Natural killer cell (primary cell): ENCODE data around the gene LEAP2. TPM values are rescaled to one million over a fixed set of nuclear protein-coding genes. Genes with fewer than 3 reads are reported as not detected.

ENCODE experiments used
- ATAC-seq, 3 donors: fragments of 150-1000 bp in 2 of 3; fragments of 200-7000 bp in 1 of 3; cut with Tn5 transposase; 1 replicate in 1 of 3; 2 replicates in 2 of 3; pipeline ENCODE4 v1.10.0; 2021; ENCODE audit warnings: mild to moderate bottlenecking in 2 of 3, moderate library complexity in 2 of 3
- DNase-seq, 2 donors: peaks; one replicate each; pipeline versions ENCODE4 v3.0.0 to v3.0.0-alpha.2; 2013 to 2021; ENCODE audit warnings: mixed read lengths in 1 of 2
- H3K27ac ChIP-seq: one replicate; pipeline ENCODE4 v1.5.1; 2013; ENCODE audit warnings: mild to moderate bottlenecking, low read length
- H3K27me3 ChIP-seq: one replicate; pipeline ENCODE4 v1.6.1; 2013; ENCODE audit warnings: low read length; ENCODE audit not compliant: control insufficient read depth, insufficient read depth
- H3K36me3 ChIP-seq: one replicate; pipeline ENCODE4 v1.6.1; 2013; ENCODE audit warnings: low read length; ENCODE audit not compliant: control insufficient read depth, insufficient read depth
- H3K4me1 ChIP-seq: one replicate; pipeline ENCODE4 v1.6.1; 2013; ENCODE audit warnings: low read length; ENCODE audit not compliant: control insufficient read depth, insufficient read depth
- H3K4me3 ChIP-seq: one replicate; pipeline ENCODE4 v1.5.1; 2013; ENCODE audit warnings: low read length
- H3K9me3 ChIP-seq: one replicate; pipeline ENCODE4 v1.6.1; 2013; ENCODE audit warnings: low read length; ENCODE audit not compliant: control insufficient read depth, insufficient read depth
- H3K27ac Mint-ChIP-seq, 2 donors: one replicate each; pipeline ENCODE4 v1.8.0; 2022; ENCODE audit warnings: mild to moderate bottlenecking in 2 of 2, mixed read lengths in 2 of 2, moderate library complexity in 1 of 2
- H3K27me3 Mint-ChIP-seq, 2 donors: one replicate each; pipeline ENCODE4 v1.8.0; 2022; ENCODE audit warnings: low read depth in 2 of 2, mixed read lengths in 2 of 2
- H3K36me3 Mint-ChIP-seq: one replicate; pipeline ENCODE4 v1.8.0; 2022; ENCODE audit warnings: mixed read lengths
- H3K4me1 Mint-ChIP-seq, 2 donors: one replicate each; pipeline ENCODE4 v1.8.0; 2022; ENCODE audit warnings: mixed read lengths in 2 of 2
- H3K4me3 Mint-ChIP-seq: one replicate; pipeline ENCODE4 v1.8.0; 2022; ENCODE audit warnings: mild to moderate bottlenecking, moderate library complexity, mixed read lengths
- H3K9me3 Mint-ChIP-seq, 2 donors: one replicate each; pipeline ENCODE4 v1.8.0; 2022; ENCODE audit warnings: mixed read lengths in 2 of 2
- CTCF ChIP-seq: fragments of 200-600 bp; IDR thresholded peaks from one replicate; pipeline ENCODE4 v1.8.0; 2022; ENCODE audit warnings: antibody characterized with exemption
- WGBS: methylation state at CpG from one replicate; pipeline ENCODE4 v1.1.7; 2013; ENCODE audit warnings: missing lambda C conversion rate; ENCODE audit not compliant: insufficient coverage; 5-methylcytosine and 5-hydroxymethylcytosine counted together
- intact Hi-C: fragments of 100-400 bp; cut with micrococcal nuclease; formaldehyde crosslinking; loops from one replicate; pipeline ENCODE4 v1.14.2; 2022
- total RNA-seq, 4 donors: library from RNA; stranded (reverse); fragments of 120-200 nt in 1 of 4; gene quantifications; one replicate each; pipeline versions ENCODE4 v1.2.3 to v1.2.4, GENCODE V29; 2013 to 2022

The LEAP2 gene
- total RNA-seq, 3 donors from 2014 or later (not counting 1 experiment from before 2014, with no cell fraction given), result 0.70 to 1.3 (median 1.2) TPM

GRCh38 chr5:132887283-132887682 lies 13.8 kb downstream of the LEAP2 start:
- TF ChIP-seq CTCF, result no peak
- ATAC-seq (no peak), DNase-seq (no peak)
- no peaks in the 10 kb centered on the region for H3K9me3 Mint-ChIP-seq
- H3K27ac ChIP-seq, result no peak overlapping the region
- peaks cover 72% of the 10 kb centered on the region for H3K36me3 ChIP-seq
- no peak overlapping the region for H3K4me3 ChIP-seq
- no peaks in the 10 kb centered on the region for H3K27me3 Mint-ChIP-seq
- H3K4me1 ChIP-seq, result no peaks in the 10 kb centered on the region
- H3K4me1 Mint-ChIP-seq, result peaks cover 0 to 9% of the 10 kb centered on the region in 2 donors
- no peaks in the 10 kb centered on the region for H3K27me3 ChIP-seq
- H3K36me3 Mint-ChIP-seq, result peaks cover 22% of the 10 kb centered on the region
- intact Hi-C loops, result no loop called here
- no peaks in the 10 kb centered on the region for H3K9me3 ChIP-seq
- H3K4me3 Mint-ChIP-seq, result no peak overlapping the region
- WGBS, result no CpG with 5 or more reads among the region's 1 CpG
- H3K27ac Mint-ChIP-seq, result peak overlapping the region in 1 of 2 donors; percentile 35

DNA sequence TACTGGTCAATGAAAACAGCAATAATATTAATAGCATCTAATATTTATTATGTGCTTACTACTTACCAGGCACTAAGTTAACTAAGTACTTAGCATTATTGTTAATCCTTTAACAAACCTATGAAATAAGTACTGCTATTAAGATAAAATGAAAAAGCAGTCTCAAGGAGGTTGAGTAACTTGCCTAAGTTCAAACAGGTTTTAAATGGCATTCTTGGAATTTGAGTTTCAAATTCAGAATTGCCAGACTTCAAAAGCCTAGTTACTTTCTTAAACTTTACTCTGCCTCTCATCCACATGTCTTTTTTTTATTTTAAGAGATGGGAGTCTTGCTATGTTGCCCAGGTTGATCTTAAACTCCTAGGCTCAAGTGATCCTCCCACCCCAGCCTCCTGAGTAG lies 16.0 kb downstream of the LEAP2 start:
- ATAC-seq (no peak), DNase-seq (no peak)
- intact Hi-C loops, result no loop called here
- H3K36me3 ChIP-seq, result peaks cover 79% of the 10 kb centered on the region
- Mint-ChIP-seq H3K4me3 (no peak overlapping the region), H3K36me3 (peaks cover 17% of the 10 kb centered on the region), H3K9me3 (no peaks in the 10 kb centered on the region), H3K27me3 (no peaks in the 10 kb centered on the region), H3K4me1 (peaks cover 0 to 9% of the 10 kb centered on the region in 2 donors), H3K27ac (no peak overlapping the region)
- H3K4me3 ChIP-seq, result no peak overlapping the region
- H3K27ac ChIP-seq, result no peak overlapping the region
- H3K27me3 ChIP-seq, result no peaks in the 10 kb centered on the region
- H3K4me1 ChIP-seq, result no peaks in the 10 kb centered on the region
- TF ChIP-seq CTCF, result no peak
- no peaks in the 10 kb centered on the region for H3K9me3 ChIP-seq

- Histone ChIP-seq H3K9me3 (no peaks in the 10 kb centered on the region), H3K4me3 (no peak overlapping the region), H3K4me1 (no peaks in the 10 kb centered on the region), H3K36me3 (peaks cover 86% of the 10 kb centered on the region), H3K27ac (no peak overlapping the region), H3K27me3 (no peaks in the 10 kb centered on the region)
- no peak overlapping the region for H3K27ac Mint-ChIP-seq
- intact Hi-C loops, result no loop called here
- H3K4me1 Mint-ChIP-seq, result peaks cover 4 to 9% of the 10 kb centered on the region in 2 donors
- WGBS, result 96% methylated on average over 3 of the region's 4 CpGs
- ATAC-seq (no peak), DNase-seq (no peak)
- no peak overlapping the region for H3K4me3 Mint-ChIP-seq
- no peak for TF ChIP-seq CTCF
- peaks cover 17% of the 10 kb centered on the region for H3K36me3 Mint-ChIP-seq
- H3K27me3 Mint-ChIP-seq, result no peaks in the 10 kb centered on the region
- H3K9me3 Mint-ChIP-seq, result no peaks in the 10 kb centered on the region
These were observed 17.3 kb downstream of the LEAP2 start for GRCh38 chr5:132890817-132891216.

GRCh38 chr5:132895719-132896305 lies 22.3 kb downstream of the LEAP2 start:
- H3K27me3 Mint-ChIP-seq, result no peaks in the 10 kb centered on the region
- no peak for ATAC-seq
- Histone ChIP-seq H3K9me3 (no peaks in the 10 kb centered on the region), H3K36me3 (peaks cover 70% of the 10 kb centered on the region), H3K27me3 (no peaks in the 10 kb centered on the region), H3K4me1 (no peaks in the 10 kb centered on the region), H3K27ac (no peak overlapping the region), H3K4me3 (no peak overlapping the region)
- H3K36me3 Mint-ChIP-seq, result peaks cover 22% of the 10 kb centered on the region
- H3K9me3 Mint-ChIP-seq, result no peaks in the 10 kb centered on the region
- DNase-seq, result no peak
- H3K4me3 Mint-ChIP-seq, result no peak overlapping the region
- H3K27ac Mint-ChIP-seq, result peak overlapping the region; percentile 13 to 54
- intact Hi-C loops, result no loop called here
- H3K4me1 Mint-ChIP-seq, result peaks cover 4 to 20% of the 10 kb centered on the region in 2 donors
- WGBS, result 82% methylated on average over 3 of the region's 4 CpGs
- TF ChIP-seq CTCF, result no peak
